Transverse colon (tissue), 4 donors: ENCODE results near the gene PRKCI. TPM values are rescaled to one million over a fixed set of nuclear protein-coding genes. Genes with fewer than 3 reads are reported as not detected.

Source experiments
- DNase-seq: peaks from one replicate; pipeline ENCODE4 v3.0.0-alpha.2; 2019
- H3K27ac ChIP-seq, 4 donors: fragments of 200-600 bp; sonication (generic); 2 replicates each; pipeline ENCODE4 v1.5.1; 2016 to 2018; ENCODE audit warnings: inconsistent platforms in 4 of 4
- H3K27me3 ChIP-seq: fragments of 200-600 bp; sonication (generic); 2 replicates; pipeline ENCODE4 v1.5.1; 2017; ENCODE audit warnings: inconsistent platforms
- H3K36me3 ChIP-seq, 4 donors: fragments of 200-600 bp; sonication (generic); 2 replicates each; pipeline ENCODE4 v1.5.1; 2017 to 2019; ENCODE audit warnings: inconsistent platforms in 4 of 4
- H3K4me1 ChIP-seq, 4 donors: fragments of 200-600 bp; sonication (generic); 2 replicates each; pipeline ENCODE4 v1.5.1; 2017 to 2020; ENCODE audit warnings: inconsistent platforms in 4 of 4
- H3K4me3 ChIP-seq, 4 donors: fragments of 200-600 bp; sonication (generic); 1 replicate in 1 of 4; 2 replicates in 3 of 4; pipeline versions ENCODE4 v1.5.1 to v1.6.1; 2017 to 2019; ENCODE audit warnings: inconsistent platforms in 4 of 4
- H3K9me3 ChIP-seq, 2 donors: fragments of 200-600 bp; sonication (generic); 2 replicates each; pipeline ENCODE4 v1.5.1; 2017 to 2019; ENCODE audit warnings: inconsistent platforms in 2 of 2
- EP300 ChIP-seq: sonication (generic); formaldehyde crosslinking; IDR thresholded peaks from one replicate; pipeline ENCODE4 v1.6.1; 2017; ENCODE audit warnings: antibody characterized with exemption, low read depth
- POLR2A ChIP-seq: fragments of 450-650 bp; IDR thresholded peaks from one replicate; pipeline ENCODE4 v1.6.1; 2016; ENCODE audit warnings: antibody characterized with exemption, mild to moderate bottlenecking, moderate library complexity
- POLR2AphosphoS5 ChIP-seq, 3 donors: sonication (generic); formaldehyde crosslinking; IDR thresholded peaks; one replicate each; pipeline ENCODE4 v1.6.1; 2016; ENCODE audit warnings: antibody characterized with exemption in 3 of 3
- WGBS, 2 donors: methylation state at CpG; one replicate each; pipeline ENCODE4 v1.1.5; 2018; ENCODE audit warnings: low coverage in 1 of 2; 5-methylcytosine and 5-hydroxymethylcytosine counted together
- in situ Hi-C, 4 donors: fragments of 200-750 bp; cut with MboI; loops; one replicate each; pipeline versions ENCODE4 v1.15.0 to v1.15.1; 2017; ENCODE audit warnings: low sequenced_read_pairs in 3 of 4, low pct_ligation_motif_present in 1 of 4, low pct_unique_long_range_greater_than_20kb in 1 of 4
- intact Hi-C: fragments of 100-400 bp; cut with DNase I; formaldehyde crosslinking; loops from one replicate; pipeline ENCODE4 v1.15.1; 2023; ENCODE audit warnings: low total_unique reads
- total RNA-seq, 4 donors: library from RNA; depleted of rRNA; stranded (reverse); fragments of >200 nt; gene quantifications; one replicate each; pipeline ENCODE4 v1.1.0, GENCODE V29; 2016
- TF ChIP-seq, protein P1 (sequence below), 5 experiments: fragments of 200-600 bp in 3 of 5; fragments of 450-650 bp in 2 of 5; sonication (generic) in 3 of 5; IDR thresholded peaks; 1 replicate in 2 of 5; 2 replicates in 3 of 5; pipeline ENCODE4 v1.5.1; 2016 to 2017; ENCODE audit warnings: antibody characterized with exemption in 5 of 5, inconsistent platforms in 3 of 5, mild to moderate bottlenecking in 2 of 5, moderate library complexity in 1 of 5

Gene PRKCI
- 10 to 100 TPM; 21.1 to 52.1 (median 36.0) TPM for total RNA-seq

DNA sequence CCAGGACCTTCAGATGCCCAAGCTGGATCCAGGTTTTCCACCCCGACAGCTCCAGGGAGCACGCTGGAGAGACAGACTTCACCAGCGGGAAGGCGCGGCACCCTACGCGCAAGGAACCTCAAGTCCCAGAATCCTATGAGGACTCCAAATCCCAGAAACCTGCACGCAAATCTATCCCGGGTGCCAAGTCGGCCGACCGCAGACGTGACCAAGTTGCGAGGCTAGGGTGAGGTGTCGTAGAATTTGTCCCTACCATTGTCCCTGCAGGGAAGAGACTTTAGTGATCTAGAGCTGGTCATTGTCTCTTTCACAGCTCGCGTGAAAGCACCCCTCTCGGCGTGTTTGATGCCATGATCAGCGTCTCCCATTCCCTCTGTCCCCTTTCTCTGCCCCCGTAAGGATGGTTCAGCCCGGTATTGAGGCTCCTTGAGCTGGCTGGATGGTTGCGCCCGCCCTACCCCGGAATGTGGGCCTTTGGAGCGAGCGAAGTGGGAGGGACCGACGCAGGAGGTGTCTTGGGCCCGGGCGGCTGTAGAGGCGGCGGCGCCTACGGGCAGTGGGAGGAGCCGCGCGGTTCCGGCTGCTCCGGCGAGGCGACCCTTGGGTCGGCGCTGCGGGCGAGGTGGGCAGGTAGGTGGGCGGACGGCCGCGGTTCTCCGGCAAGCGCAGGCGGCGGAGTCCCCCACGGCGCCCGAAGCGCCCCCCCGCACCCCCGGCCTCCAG, at the start of gene PRKCI:
Gene PRKCI, plus strand, starts transcription at position 501 of the 723 bp plus-strand sequence. CDS start 246 bp downstream, outside the sequence.
- H3K9me3 ChIP-seq = no peaks in the 10 kb centered on the region
- peak within 1 kb of the TSS; percentile 80 to 98 (median 91) for H3K4me3 ChIP-seq
- in situ Hi-C loops (no loop called here), intact Hi-C loops (no loop called here)
- WGBS, 2 donors = 0% methylated on average over 2 to 52 of the region's 60 CpGs
- H3K36me3 ChIP-seq = no peaks in the 10 kb centered on the region
- peak; percentile 96 for DNase-seq
- H3K27me3 ChIP-seq = no peaks in the 10 kb centered on the region
- peak within 1 kb of the TSS; percentile 87 to 94 (median 91) for H3K27ac ChIP-seq
- TF ChIP-seq POLR2A = peak; percentile 89
- TF ChIP-seq, protein P1, sequence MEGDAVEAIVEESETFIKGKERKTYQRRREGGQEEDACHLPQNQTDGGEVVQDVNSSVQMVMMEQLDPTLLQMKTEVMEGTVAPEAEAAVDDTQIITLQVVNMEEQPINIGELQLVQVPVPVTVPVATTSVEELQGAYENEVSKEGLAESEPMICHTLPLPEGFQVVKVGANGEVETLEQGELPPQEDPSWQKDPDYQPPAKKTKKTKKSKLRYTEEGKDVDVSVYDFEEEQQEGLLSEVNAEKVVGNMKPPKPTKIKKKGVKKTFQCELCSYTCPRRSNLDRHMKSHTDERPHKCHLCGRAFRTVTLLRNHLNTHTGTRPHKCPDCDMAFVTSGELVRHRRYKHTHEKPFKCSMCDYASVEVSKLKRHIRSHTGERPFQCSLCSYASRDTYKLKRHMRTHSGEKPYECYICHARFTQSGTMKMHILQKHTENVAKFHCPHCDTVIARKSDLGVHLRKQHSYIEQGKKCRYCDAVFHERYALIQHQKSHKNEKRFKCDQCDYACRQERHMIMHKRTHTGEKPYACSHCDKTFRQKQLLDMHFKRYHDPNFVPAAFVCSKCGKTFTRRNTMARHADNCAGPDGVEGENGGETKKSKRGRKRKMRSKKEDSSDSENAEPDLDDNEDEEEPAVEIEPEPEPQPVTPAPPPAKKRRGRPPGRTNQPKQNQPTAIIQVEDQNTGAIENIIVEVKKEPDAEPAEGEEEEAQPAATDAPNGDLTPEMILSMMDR (IDR thresholded peaks at IDR 0.05) = no peak
- no peak for TF ChIP-seq EP300
- peak; percentile 85 to 94 (median 89) for TF ChIP-seq POLR2AphosphoS5 (IDR thresholded peaks at IDR 0.05)
- peaks cover 0 to 29% (median 12%) of the 10 kb centered on the region in 4 donors for H3K4me1 ChIP-seq

- no peak overlapping the region for H3K27ac ChIP-seq
- in situ Hi-C loops = no loop called here
- no peak for TF ChIP-seq EP300
- TF ChIP-seq, protein P1 (IDR thresholded peaks at IDR 0.05) = no peak
- TF ChIP-seq POLR2A = no peak
- no peak for TF ChIP-seq POLR2AphosphoS5 (IDR thresholded peaks at IDR 0.05)
Measured at GRCh38 chr3:170178651-170179050, 43.6 kb upstream of the PRKCI start.

GRCh38 chr3:170179432-170179831, 42.8 kb upstream of the PRKCI start:
- peak overlapping the region in 3 of 4 donors; percentile 81 to 96 (median 84) for H3K4me3 ChIP-seq
- peaks cover 0 to 32% (median 8%) of the 10 kb centered on the region in 4 donors for H3K36me3 ChIP-seq
- WGBS, 2 donors = 25 to 37% methylated on average over 1 of the region's 1 CpG
- in situ Hi-C loops = no loop called here
- TF ChIP-seq POLR2AphosphoS5 (IDR thresholded peaks at IDR 0.05) = no peak
- no peak for TF ChIP-seq EP300
- TF ChIP-seq, protein P1 (IDR thresholded peaks at IDR 0.05) = no peak
- no peak for TF ChIP-seq POLR2A
- peaks cover 5 to 44% (median 38%) of the 10 kb centered on the region in 4 donors for H3K4me1 ChIP-seq
- intact Hi-C loops = no loop called here
- no peaks in the 10 kb centered on the region for H3K9me3 ChIP-seq
- H3K27ac ChIP-seq = peak overlapping the region; percentile 97 to 100 (median 98)
- DNase-seq = no peak
- no peaks in the 10 kb centered on the region for H3K27me3 ChIP-seq

More at GRCh38 chr3:170178651-170179050, 43.6 kb upstream of the PRKCI start:
- peaks cover 5 to 51% (median 40%) of the 10 kb centered on the region in 4 donors for H3K4me1 ChIP-seq
- WGBS, 2 donors = 42 to 55% methylated on average over 3 of the region's 3 CpGs
- H3K9me3 ChIP-seq = no peaks in the 10 kb centered on the region
- H3K36me3 ChIP-seq = peaks cover 0 to 38% (median 11%) of the 10 kb centered on the region in 4 donors
- peak; percentile 41 for DNase-seq
- H3K4me3 ChIP-seq = no peak overlapping the region
- intact Hi-C loops = no loop called here
- H3K27me3 ChIP-seq = no peaks in the 10 kb centered on the region

DNA sequence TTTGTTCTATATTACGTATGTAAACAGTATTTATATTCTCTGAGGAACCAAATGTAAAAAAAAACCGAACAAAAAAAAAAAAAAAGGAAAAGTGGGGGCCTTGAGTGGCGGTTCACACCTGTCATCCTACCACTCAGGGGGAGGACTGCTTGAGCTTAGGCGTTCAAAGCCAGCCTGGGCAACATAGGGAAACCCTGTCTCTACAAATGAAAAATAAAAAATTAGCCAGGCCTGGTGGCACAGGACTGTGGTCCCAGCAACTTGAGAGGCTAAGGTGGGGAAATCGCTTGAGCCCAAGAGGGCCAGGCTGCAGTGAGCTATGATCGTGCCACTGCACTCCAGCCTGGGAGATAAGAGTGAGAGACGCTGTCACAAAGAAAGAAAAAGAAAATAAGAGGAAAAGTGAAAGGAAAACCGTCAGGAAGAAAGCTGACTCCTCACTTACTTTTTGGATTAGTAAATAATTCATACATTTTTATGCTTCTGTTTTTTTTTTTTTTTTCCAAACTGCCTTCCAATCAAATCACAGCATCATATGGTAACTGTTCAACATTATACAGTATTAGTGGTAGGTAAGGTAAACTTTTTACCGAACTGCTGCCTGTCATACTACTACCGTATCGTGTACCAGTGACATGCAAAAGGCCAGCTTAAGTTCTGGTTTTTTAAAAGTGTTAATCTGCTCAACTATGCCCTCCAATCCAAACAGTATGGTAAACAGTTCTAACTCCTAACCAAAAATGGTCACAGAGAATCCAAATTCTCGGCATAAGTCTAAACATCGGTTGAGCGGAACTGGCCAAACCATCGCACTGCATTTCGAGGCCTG, 41.9 kb upstream of the PRKCI start:
- no peak for TF ChIP-seq POLR2A
- H3K4me1 ChIP-seq = peaks cover 5 to 39% (median 35%) of the 10 kb centered on the region in 4 donors
- DNase-seq = no peak
- peak overlapping the region; percentile 81 to 99 (median 90) for H3K4me3 ChIP-seq
- in situ Hi-C loops = no loop called here
- intact Hi-C loops = no loop called here
- H3K27me3 ChIP-seq = no peaks in the 10 kb centered on the region
- WGBS, 2 donors = 4 to 17% methylated on average over 10 to 16 of the region's 16 CpGs
- no peaks in the 10 kb centered on the region for H3K9me3 ChIP-seq
- H3K27ac ChIP-seq = peak overlapping the region; percentile 97 to 100 (median 98)
- peaks cover 0 to 24% (median 7%) of the 10 kb centered on the region in 4 donors for H3K36me3 ChIP-seq
